CD4-positive, alpha-beta T cell (primary cell): ENCODE measurements around the gene STAT5B. TPM values are rescaled to one million over a fixed set of nuclear protein-coding genes. Genes with fewer than 3 reads are reported as not detected.
A peak's percentile ranks its signal among the peaks of the same experiment; 100 is the strongest.
"Not testable (repeated sequence)": the region's sequence is repeated elsewhere in the genome, so short reads cannot be mapped to it uniquely, and the experiment has no call there.

Source experiments
- ATAC-seq: fragments of 200-7000 bp; cut with Tn5 transposase; one replicate; pipeline ENCODE4 v1.10.0; 2022; ENCODE audit warnings: mild to moderate bottlenecking; ENCODE audit not compliant: poor library complexity
- CTCF ChIA-PET: fragments of 350-600 bp; sonication (Branson Sonifier 250); formaldehyde crosslinking; loops from one replicate; lab custom pipeline; 2021; ENCODE audit warnings: antibody characterized with exemption, inconsistent platforms; lab: Charles Lee
- POLR2A ChIA-PET: fragments of 350-600 bp; sonication (Branson Sonifier 250); formaldehyde crosslinking; loops from one replicate; lab custom pipeline; 2021; ENCODE audit warnings: antibody characterized with exemption, inconsistent platforms; lab: Charles Lee
- DNase-seq, 14 experiments: peaks; one replicate each; pipeline ENCODE4 v3.0.0-alpha.2; 2013 to 2020; ENCODE audit warnings: mixed read lengths in 2 of 14
- H3K27ac ChIP-seq, 2 donors: one replicate each; pipeline versions ENCODE4 v1.5.1 to v1.7.0; 2013; ENCODE audit warnings: low read length in 2 of 2, low read depth in 1 of 2, mild to moderate bottlenecking in 1 of 2
- H3K27me3 ChIP-seq, 2 experiments: 1 replicate in 1 of 2; 2 replicates in 1 of 2; pipeline versions ENCODE4 v1.6.1 to v1.7.0; 2013; ENCODE audit warnings: low read length in 2 of 2, control low read depth in 1 of 2, mild to moderate bottlenecking in 1 of 2, moderate library complexity in 1 of 2; ENCODE audit not compliant: insufficient read depth in 2 of 2, control insufficient read depth in 1 of 2
- H3K36me3 ChIP-seq: one replicate; pipeline ENCODE4 v1.6.1; 2013; ENCODE audit warnings: low read length, control low read depth; ENCODE audit not compliant: insufficient read depth
- H3K4me1 ChIP-seq: one replicate; pipeline ENCODE4 v1.6.1; 2013; ENCODE audit warnings: low read length, control low read depth; ENCODE audit not compliant: insufficient read depth
- H3K4me3 ChIP-seq: one replicate; pipeline ENCODE4 v1.5.1; 2013; ENCODE audit warnings: mild to moderate bottlenecking, low read length, moderate library complexity
- H3K9me3 ChIP-seq, 2 experiments: 1 replicate in 1 of 2; 2 replicates in 1 of 2; pipeline versions ENCODE4 v1.6.1 to v1.7.0; 2013; ENCODE audit warnings: low read length in 2 of 2, mild to moderate bottlenecking in 2 of 2, control low read depth in 1 of 2, moderate library complexity in 1 of 2; ENCODE audit not compliant: control insufficient read depth in 1 of 2, insufficient read depth in 1 of 2
- H3K27ac Mint-ChIP-seq: one replicate; pipeline ENCODE4 v1.8.0; 2020; ENCODE audit warnings: mixed read lengths
- H3K27me3 Mint-ChIP-seq: one replicate; pipeline ENCODE4 v1.8.0; 2021; ENCODE audit warnings: mixed read lengths
- H3K36me3 Mint-ChIP-seq: one replicate; pipeline ENCODE4 v1.8.0; 2021; ENCODE audit warnings: low read depth, mixed read lengths
- H3K4me1 Mint-ChIP-seq: one replicate; pipeline ENCODE4 v1.8.0; 2021; ENCODE audit warnings: low read depth, mixed read lengths
- H3K4me3 Mint-ChIP-seq: one replicate; pipeline ENCODE4 v1.8.0; 2020; ENCODE audit warnings: mild to moderate bottlenecking, mixed read lengths
- H3K9me3 Mint-ChIP-seq: one replicate; pipeline ENCODE4 v1.8.0; 2020; ENCODE audit warnings: mixed read lengths
- CTCF ChIP-seq: fragments of 200-600 bp; IDR thresholded peaks from one replicate; pipeline ENCODE4 v1.8.0; 2022; ENCODE audit warnings: antibody characterized with exemption, mild to moderate bottlenecking
- intact Hi-C, 2 experiments: fragments of 100-400 bp; cut with DNase I in 1 of 2; cut with micrococcal nuclease in 1 of 2; formaldehyde crosslinking; loops; one replicate each; pipeline versions ENCODE4 v1.15.1 to v1.9.0; 2023 to 2025; cut with DNase I, micrococcal nuclease
- total RNA-seq, 174 experiments: library from RNA in 2 of 174; stranded (reverse) in 2 of 174; gene quantifications; one replicate each; pipeline ENCODE4 v1.2.3 and lab custom pipeline; 2021 to 2026

STAT5B gene
- total RNA-seq, 2 experiments from 2014 or later: 99.4 to 104 TPM

GRCh38 chr17:42187833-42188232 lies 88.4 kb downstream of the STAT5B start:
- no peak overlapping the region for H3K4me3 ChIP-seq
- Mint-ChIP-seq H3K36me3 (no peaks in the 10 kb centered on the region), H3K9me3 (no peaks in the 10 kb centered on the region), H3K27ac (no peak overlapping the region), H3K4me1 (peaks cover 21% of the 10 kb centered on the region), H3K27me3 (peaks cover 5% of the 10 kb centered on the region), H3K4me3 (peak overlapping the region; percentile 20)
- H3K27ac ChIP-seq: no peak overlapping the region
- no peaks in the 10 kb centered on the region for H3K9me3 ChIP-seq
- intact Hi-C loops: no loop called here
- H3K27me3 ChIP-seq: no peaks in the 10 kb centered on the region
- ATAC-seq: no peak
- TF ChIP-seq CTCF: no peak
- no peaks in the 10 kb centered on the region for H3K36me3 ChIP-seq
- DNase-seq: no peak
- CTCF ChIA-PET: interaction anchor here (0.6 to 0.8 kb wide), 2 partner anchors 8 to 153 kb away, joined by 3 to 4 read pairs; no protein-coding TSS in a partner anchor
- H3K4me1 ChIP-seq: peaks cover 30% of the 10 kb centered on the region
- POLR2A ChIA-PET: no interaction called here

- peaks cover 28% of the 10 kb centered on the region for H3K4me1 Mint-ChIP-seq
- H3K4me3 Mint-ChIP-seq: peak overlapping the region; percentile 25
- H3K4me3 ChIP-seq, H3K27ac ChIP-seq, H3K27ac Mint-ChIP-seq, POLR2A ChIA-PET, H3K36me3 ChIP-seq, DNase-seq, H3K9me3 ChIP-seq, ATAC-seq, H3K27me3 ChIP-seq, H3K36me3 Mint-ChIP-seq, intact Hi-C loops, H3K9me3 Mint-ChIP-seq: not testable (repeated sequence)
- CTCF ChIA-PET: interaction anchor here (0.7 kb wide), 1 partner anchor 205 kb away, joined by 5 read pairs; no protein-coding TSS in a partner anchor
- peaks cover 15% of the 10 kb centered on the region for H3K27me3 Mint-ChIP-seq
- H3K4me1 ChIP-seq: peaks cover 33% of the 10 kb centered on the region
Observed at GRCh38 chr17:42186191-42186590, 90.0 kb downstream of the STAT5B start.

- peaks cover 0 to 7% of the 10 kb centered on the region in 2 experiments for H3K27me3 ChIP-seq
- Mint-ChIP-seq H3K36me3 (no peaks in the 10 kb centered on the region), H3K4me3 (no peak overlapping the region), H3K4me1 (peaks cover 30% of the 10 kb centered on the region), H3K27ac (no peak overlapping the region), H3K9me3 (no peaks in the 10 kb centered on the region), H3K27me3 (peaks cover 17% of the 10 kb centered on the region)
- H3K4me3 ChIP-seq: no peak overlapping the region
- H3K4me1 ChIP-seq: peaks cover 39% of the 10 kb centered on the region
- no peak for DNase-seq
- POLR2A ChIA-PET: interaction anchor here (2.5 kb wide), 1 partner anchor 8 kb away, joined by 15 read pairs; the partner anchor contains the start of gene GHDC
- intact Hi-C loops: no loop called here
- TF ChIP-seq CTCF: no peak
- no peaks in the 10 kb centered on the region for H3K36me3 ChIP-seq
- CTCF ChIA-PET: no interaction called here
- no peak for ATAC-seq
- H3K9me3 ChIP-seq: peaks cover 0 to 4% of the 10 kb centered on the region in 2 experiments
- H3K27ac ChIP-seq: no peak overlapping the region
Observed at GRCh38 chr17:42185621-42185930, 90.6 kb downstream of the STAT5B start.
